HFFc6 (cell line): ENCODE data around the gene GTF2E1. TPM values are rescaled to one million over a fixed set of nuclear protein-coding genes. Genes with fewer than 3 reads are reported as not detected.

Source experiments
- DNase-seq: peaks from one replicate; pipeline ENCODE4 v3.0.0-alpha.2; 2018
- H3K27ac Mint-ChIP-seq: 2 replicates; pipeline ENCODE4 v1.8.0; 2020; ENCODE audit warnings: mild to moderate bottlenecking, mixed read lengths
- H3K27me3 Mint-ChIP-seq: 2 replicates; pipeline ENCODE4 v1.8.0; 2021; ENCODE audit warnings: mild to moderate bottlenecking, moderate library complexity, mixed read lengths; ENCODE audit not compliant: insufficient read depth
- H3K36me3 Mint-ChIP-seq: 2 replicates; pipeline ENCODE4 v1.8.0; 2021; ENCODE audit warnings: low read depth, mixed read lengths
- H3K4me1 Mint-ChIP-seq: 2 replicates; pipeline ENCODE4 v1.8.0; 2020; ENCODE audit warnings: low read depth, mixed read lengths
- H3K4me3 Mint-ChIP-seq: 2 replicates; pipeline ENCODE4 v1.8.0; 2020; ENCODE audit warnings: mild to moderate bottlenecking, moderate library complexity, mixed read lengths
- H3K9me3 Mint-ChIP-seq: 2 replicates; pipeline ENCODE4 v1.8.0; 2020; ENCODE audit warnings: mild to moderate bottlenecking, mixed read lengths
- CTCF ChIP-seq: fragments of 200-600 bp; sonication (generic); IDR thresholded peaks from 2 replicates; pipeline ENCODE4 v1.5.0; 2021; ENCODE audit warnings: antibody characterized with exemption, mild to moderate bottlenecking
- total RNA-seq, 6 experiments: library from RNA; stranded (reverse); fragmentation: NEBNext Ultra II Directional; extraction: Animal tissue kit (Norgen Biotek cat#: 25700); gene quantifications; 2 replicates in 1 of 6; 3 replicates in 5 of 6; pipeline ENCODE4 v1.2.3, GENCODE V29; 2021

Gene GTF2E1
- total RNA-seq, 6 experiments from 2014 or later, result 28.6 to 35.7 (median 29.9) TPM

GRCh38 chr3:120795017-120795648 lies 52.6 kb downstream of the GTF2E1 start:
- peak overlapping the region; percentile 87 for H3K27ac Mint-ChIP-seq
- no peak overlapping the region for H3K4me3 Mint-ChIP-seq
- no peaks in the 10 kb centered on the region for H3K9me3 Mint-ChIP-seq
- DNase-seq, result peak; percentile 84
- peaks cover 84% of the 10 kb centered on the region for H3K4me1 Mint-ChIP-seq
- H3K36me3 Mint-ChIP-seq, result peaks cover 25% of the 10 kb centered on the region
- H3K27me3 Mint-ChIP-seq, result no peaks in the 10 kb centered on the region
- peak; percentile 96 for TF ChIP-seq CTCF

- Mint-ChIP-seq H3K27me3 (no peaks in the 10 kb centered on the region), H3K9me3 (no peaks in the 10 kb centered on the region), H3K27ac (no peak overlapping the region), H3K4me1 (peaks cover 76% of the 10 kb centered on the region), H3K4me3 (no peak overlapping the region), H3K36me3 (peaks cover 17% of the 10 kb centered on the region)
- DNase-seq, result no peak
- no peak for TF ChIP-seq CTCF
Measured at GRCh38 chr3:120795959-120796358, 53.4 kb downstream of the GTF2E1 start.

- TF ChIP-seq CTCF, result no peak
- H3K4me3 Mint-ChIP-seq, result no peak overlapping the region
- peak overlapping the region; percentile 17 for H3K27ac Mint-ChIP-seq
- DNase-seq, result no peak
- H3K36me3 Mint-ChIP-seq, result peaks cover 10% of the 10 kb centered on the region
- peaks cover 67% of the 10 kb centered on the region for H3K4me1 Mint-ChIP-seq
- no peaks in the 10 kb centered on the region for H3K9me3 Mint-ChIP-seq
- H3K27me3 Mint-ChIP-seq, result no peaks in the 10 kb centered on the region
Measured at GRCh38 chr3:120796976-120797375, 54.4 kb downstream of the GTF2E1 start.

- H3K27me3 Mint-ChIP-seq, result no peaks in the 10 kb centered on the region
- no peaks in the 10 kb centered on the region for H3K9me3 Mint-ChIP-seq
- DNase-seq, result no peak
- peak overlapping the region; percentile 71 for H3K27ac Mint-ChIP-seq
- H3K4me1 Mint-ChIP-seq, result peaks cover 62% of the 10 kb centered on the region
- no peak for TF ChIP-seq CTCF
- no peak overlapping the region for H3K4me3 Mint-ChIP-seq
- H3K36me3 Mint-ChIP-seq, result peaks cover 4% of the 10 kb centered on the region
Measured at GRCh38 chr3:120797857-120798256, 55.3 kb downstream of the GTF2E1 start.

- TF ChIP-seq CTCF, result no peak
- Mint-ChIP-seq H3K9me3 (no peaks in the 10 kb centered on the region), H3K4me1 (peaks cover 57% of the 10 kb centered on the region), H3K4me3 (no peak overlapping the region), H3K36me3 (no peaks in the 10 kb centered on the region; the same call in none of the 2 replicates), H3K27ac (peak overlapping the region; percentile 71), H3K27me3 (no peaks in the 10 kb centered on the region)
- DNase-seq, result peak; percentile 18
Measured at GRCh38 chr3:120798346-120798745, 55.8 kb downstream of the GTF2E1 start.
